DND-41 (cell line): ENCODE data around the gene RNPEPL1.

ENCODE experiments used
- ATAC-seq: fragments of 200-7000 bp; cut with Tn5 transposase; 3 replicates; pipeline ENCODE4 v1.9.1; 2021; ENCODE audit warnings: low read depth; ENCODE audit not compliant: insufficient read depth
- DNase-seq: peaks from one replicate; pipeline ENCODE4 v3.0.0-alpha.2; 2020
- H2AFZ ChIP-seq: 2 replicates; pipeline ENCODE4 v1.6.0; 2012; ENCODE audit warnings: low read depth, low read length
- H3K27ac ChIP-seq: 2 replicates; pipeline ENCODE4 v1.5.1; 2012; ENCODE audit warnings: low read length, inconsistent platforms
- H3K27me3 ChIP-seq: fragments of 200-600 bp; sonication (generic); 2 replicates; pipeline ENCODE4 v1.6.0; 2012; ENCODE audit warnings: low read length, mild to moderate bottlenecking, inconsistent platforms; ENCODE audit not compliant: insufficient read depth, poor library complexity
- H3K36me3 ChIP-seq: 2 replicates; pipeline ENCODE4 v1.5.1; 2012; ENCODE audit warnings: low read length, inconsistent platforms; ENCODE audit not compliant: insufficient read depth
- H3K4me1 ChIP-seq: 2 replicates; pipeline ENCODE4 v1.5.1; 2012; ENCODE audit warnings: mild to moderate bottlenecking, low read length; ENCODE audit not compliant: insufficient read depth
- H3K4me2 ChIP-seq: 2 replicates; pipeline ENCODE4 v1.6.0; 2012; ENCODE audit warnings: mild to moderate bottlenecking, moderate library complexity, low read length, inconsistent platforms; ENCODE audit not compliant: insufficient read depth
- H3K4me3 ChIP-seq, 2 experiments: fragments of 200-600 bp in 1 of 2; shearing (Covaris generic) in 1 of 2; 2 replicates each; pipeline ENCODE4 v1.5.1; 2012 to 2016; ENCODE audit warnings: inconsistent platforms in 2 of 2, low read length in 2 of 2, mild to moderate bottlenecking in 2 of 2, low read depth in 1 of 2, moderate library complexity in 1 of 2
- H3K79me2 ChIP-seq: 2 replicates; pipeline ENCODE4 v1.6.0; 2012; ENCODE audit warnings: low read length, inconsistent platforms; ENCODE audit not compliant: insufficient read depth
- H3K9ac ChIP-seq: 2 replicates; pipeline ENCODE4 v1.6.0; 2012; ENCODE audit warnings: low read depth, mild to moderate bottlenecking, inconsistent platforms, low read length, moderate library complexity
- H3K9me3 ChIP-seq: 2 replicates; pipeline ENCODE4 v1.5.1; 2012; ENCODE audit warnings: low read length, moderate library complexity, mild to moderate bottlenecking, inconsistent platforms; ENCODE audit not compliant: insufficient read depth, severe bottlenecking
- H4K20me1 ChIP-seq: 2 replicates; pipeline ENCODE4 v1.6.0; 2012; ENCODE audit warnings: low read length; ENCODE audit not compliant: insufficient read depth
- CTCF ChIP-seq: IDR thresholded peaks from 2 replicates; pipeline ENCODE4 v1.5.1; 2012; ENCODE audit warnings: borderline replicate concordance, low read length, moderate library complexity, mild to moderate bottlenecking; ENCODE audit not compliant: poor library complexity, severe bottlenecking; ENCODE audit errors: extremely low read depth
- EZH2 ChIP-seq: IDR thresholded peaks from 3 replicates; pipeline ENCODE4 v1.6.1; 2012; ENCODE audit warnings: borderline replicate concordance, low read depth, mild to moderate bottlenecking, moderate library complexity, low read length, inconsistent platforms; ENCODE audit not compliant: severe bottlenecking

The RNPEPL1 gene

DNA sequence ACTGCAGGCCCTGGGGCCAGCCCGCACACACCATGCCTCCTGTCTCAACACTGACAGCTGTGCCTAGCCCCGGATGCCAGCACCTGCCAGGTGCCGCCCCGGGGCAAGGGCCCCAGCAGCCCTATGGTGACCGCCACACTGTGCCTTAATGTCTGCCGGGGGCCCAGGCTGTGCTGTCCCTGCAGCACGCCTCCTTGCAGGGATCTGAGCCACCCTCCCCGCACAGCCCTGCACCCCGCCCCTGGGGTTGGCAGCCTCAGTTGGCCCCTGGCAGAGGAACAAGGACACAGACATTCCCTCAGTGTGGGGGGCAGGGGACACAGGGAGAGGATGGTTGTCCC is 9.8 kb downstream of the RNPEPL1 start:
- peaks cover 69% of the 10 kb centered on the region for H4K20me1 ChIP-seq
- no peak overlapping the region for H3K9ac ChIP-seq
- peaks cover 31% of the 10 kb centered on the region for H3K79me2 ChIP-seq
- no peaks in the 10 kb centered on the region for H3K9me3 ChIP-seq
- no peak overlapping the region for H2AFZ ChIP-seq
- H3K4me3 ChIP-seq, result no peak overlapping the region
- ATAC-seq (peak; percentile 12; the same call in 1 of the 3 replicates), DNase-seq (no peak)
- no peak overlapping the region for H3K4me2 ChIP-seq
- no peak overlapping the region for H3K27ac ChIP-seq
- H3K27me3 ChIP-seq, result no peaks in the 10 kb centered on the region
- peaks cover 61% of the 10 kb centered on the region for H3K36me3 ChIP-seq
- no peaks in the 10 kb centered on the region for H3K4me1 ChIP-seq
- no peak for TF ChIP-seq EZH2
- TF ChIP-seq CTCF, result no peak

DNA sequence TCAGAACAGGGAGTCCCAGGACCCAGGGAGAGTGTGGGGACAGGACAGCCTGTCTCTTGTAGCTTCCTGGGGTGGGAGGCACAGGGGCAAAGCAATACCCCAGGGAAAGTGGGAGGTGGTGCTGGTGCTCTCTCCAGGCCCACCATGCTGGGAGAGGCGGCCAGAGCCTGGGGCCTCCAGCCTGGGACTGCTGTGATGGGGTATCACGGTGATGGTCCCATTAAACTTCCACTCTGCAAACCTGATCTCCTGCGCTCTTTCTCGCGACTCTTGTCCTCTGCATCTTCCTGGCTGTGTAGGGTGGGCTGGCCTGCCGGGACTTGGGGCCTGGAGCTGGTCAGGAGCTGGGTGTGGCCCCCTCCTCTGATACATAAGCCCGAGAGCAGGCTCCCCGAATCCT is 10.2 kb downstream of the RNPEPL1 start:
- Histone ChIP-seq H3K4me2 (no peak overlapping the region), H2AFZ (no peak overlapping the region), H3K4me3 (no peak overlapping the region), H3K36me3 (peaks cover 61% of the 10 kb centered on the region), H3K4me1 (peaks cover 3% of the 10 kb centered on the region), H3K27me3 (no peaks in the 10 kb centered on the region), H3K79me2 (peaks cover 35% of the 10 kb centered on the region), H3K9me3 (no peaks in the 10 kb centered on the region), H4K20me1 (peaks cover 67% of the 10 kb centered on the region), H3K27ac (no peak overlapping the region), H3K9ac (no peak overlapping the region)
- TF ChIP-seq CTCF (no peak), EZH2 (no peak)
- no peak for DNase-seq
- ATAC-seq, result no peak

DNA sequence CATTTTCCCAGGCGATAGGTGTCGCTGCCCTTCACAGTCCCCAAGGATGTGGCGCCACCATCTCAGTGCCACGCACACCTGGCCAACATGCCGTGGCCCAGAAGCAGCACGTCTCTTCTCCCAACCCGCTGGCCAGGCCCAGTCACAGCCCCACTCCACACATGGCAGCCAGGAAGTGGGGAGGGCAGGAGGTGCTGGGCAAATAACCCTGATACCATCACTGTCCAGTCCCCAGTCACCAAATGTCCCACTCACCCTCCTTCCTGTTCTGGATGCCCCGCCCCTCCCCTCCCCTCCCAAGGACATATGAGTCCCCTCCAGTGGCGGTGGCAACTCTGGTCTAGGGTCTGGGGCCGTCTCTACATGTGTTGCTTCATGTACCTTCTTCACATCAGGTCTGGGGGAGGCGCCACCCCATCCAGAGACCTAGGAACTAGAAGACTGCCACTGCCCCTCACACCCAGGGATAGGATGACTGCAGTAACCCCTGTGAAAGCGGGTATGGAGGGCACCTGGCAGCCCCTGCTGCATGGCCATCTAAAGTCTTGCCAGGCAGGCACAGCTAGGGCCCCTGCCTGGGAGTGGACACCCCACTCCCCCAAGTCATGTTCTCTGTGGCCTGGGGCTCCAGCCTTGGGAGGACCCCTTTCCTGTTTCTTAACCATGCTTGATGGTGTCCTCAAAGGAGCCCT is 10.9 kb downstream of the RNPEPL1 start:
- no peak overlapping the region for H3K27ac ChIP-seq
- peaks cover 56% of the 10 kb centered on the region for H3K36me3 ChIP-seq
- H3K79me2 ChIP-seq, result peaks cover 42% of the 10 kb centered on the region
- TF ChIP-seq CTCF, result no peak
- no peak for TF ChIP-seq EZH2
- H3K4me1 ChIP-seq, result peaks cover 10% of the 10 kb centered on the region
- H3K4me2 ChIP-seq, result no peak overlapping the region
- no peak; the same call in 2 of the 3 replicates for ATAC-seq
- H3K9ac ChIP-seq, result no peak overlapping the region
- H3K9me3 ChIP-seq, result no peaks in the 10 kb centered on the region
- H3K4me3 ChIP-seq, result no peak overlapping the region
- H2AFZ ChIP-seq, result no peak overlapping the region
- no peak for DNase-seq
- no peaks in the 10 kb centered on the region for H3K27me3 ChIP-seq
- H4K20me1 ChIP-seq, result peaks cover 64% of the 10 kb centered on the region
